ENCODE measurements around the gene STOML2.
A peak's percentile ranks its signal among the peaks of the same experiment; 100 is the strongest.

STOML2 gene, protein sequence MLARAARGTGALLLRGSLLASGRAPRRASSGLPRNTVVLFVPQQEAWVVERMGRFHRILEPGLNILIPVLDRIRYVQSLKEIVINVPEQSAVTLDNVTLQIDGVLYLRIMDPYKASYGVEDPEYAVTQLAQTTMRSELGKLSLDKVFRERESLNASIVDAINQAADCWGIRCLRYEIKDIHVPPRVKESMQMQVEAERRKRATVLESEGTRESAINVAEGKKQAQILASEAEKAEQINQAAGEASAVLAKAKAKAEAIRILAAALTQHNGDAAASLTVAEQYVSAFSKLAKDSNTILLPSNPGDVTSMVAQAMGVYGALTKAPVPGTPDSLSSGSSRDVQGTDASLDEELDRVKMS

DNA sequence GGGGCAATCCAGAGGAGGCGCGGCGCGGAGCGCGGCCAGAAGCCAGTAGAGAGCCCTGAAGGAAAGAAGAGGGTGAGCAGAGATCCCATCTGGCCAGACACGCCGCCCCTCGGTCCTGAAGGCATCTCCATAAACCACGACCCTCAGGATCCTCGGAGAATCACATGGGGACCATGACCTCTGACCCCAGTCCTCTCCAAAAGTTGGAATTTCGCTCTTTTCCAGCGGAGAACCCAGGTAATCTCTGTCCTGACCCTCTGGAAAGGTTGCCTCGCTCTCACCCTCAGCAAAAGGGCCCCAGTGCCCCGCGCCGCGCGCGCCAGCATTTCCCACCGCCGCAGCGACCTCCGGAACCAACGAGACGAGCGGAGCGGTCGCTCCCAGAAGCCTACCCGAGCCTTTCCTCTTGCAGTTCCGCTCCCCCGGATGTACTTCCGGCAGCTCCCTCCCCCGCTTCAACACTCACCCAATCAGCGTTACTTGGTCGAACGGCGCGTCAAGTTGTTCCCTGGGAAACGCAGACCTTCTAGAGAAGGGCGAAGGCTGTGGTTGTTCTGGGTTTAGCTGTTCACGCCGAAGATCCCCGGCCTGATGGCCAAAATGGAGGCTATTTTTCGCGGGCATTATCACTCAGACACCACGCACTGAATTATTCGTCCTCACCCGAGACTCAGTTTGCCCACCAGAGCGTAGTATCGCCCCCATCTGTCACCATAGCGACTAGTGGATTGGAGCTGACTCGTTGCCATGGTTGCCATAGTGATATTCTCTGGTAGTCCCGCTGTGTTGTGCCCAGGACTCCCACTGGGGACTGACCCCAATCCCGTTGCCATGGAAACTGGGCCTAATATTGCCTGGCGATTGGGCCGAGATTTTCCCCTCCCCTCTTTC lies at the start of gene STOML2:
Gene STOML2, minus strand, starts transcription at position 363 of the 891 bp plus-strand sequence. Its CDS starts 37 bp downstream, at position 326.
- H3K9me3 ChIP-seq (ENCODE audit: control insufficient read depth, insufficient read depth, low read depth, low read length) = no peaks in the 10 kb centered on the region
- H3K4me3 ChIP-seq (ENCODE audit: low read depth, low read length) = peak within 1 kb of the TSS; percentile 83
- no peaks in the 10 kb centered on the region for H3K4me1 ChIP-seq (ENCODE audit: control insufficient read depth, insufficient read depth, low read length)
- H3K27ac ChIP-seq (ENCODE audit: extremely low read depth, low read depth, low read length) = peak within 1 kb of the TSS; percentile 66
- H3K36me3 ChIP-seq (ENCODE audit: control insufficient read depth in 2 of 2, insufficient read depth in 1 of 2, low read length in 2 of 2) = peaks cover 0 to 65% of the 10 kb centered on the region in 2 experiments; a peak in 1 of 3 replicates
- POLR2A ChIA-PET = interaction anchor here (0.7 to 6.4 kb wide), 14 partner anchors 8 to 629 kb away, joined by 3 to 92 read pairs (median 4); partner anchors contain the start of genes ATOSB, CCDC107, CREB3 and FANCG
- CTCF ChIA-PET = interaction anchor here (0.8 to 2.3 kb wide), 6 partner anchors 8 to 203 kb away, joined by 4 to 7 read pairs (median 5); partner anchors contain the start of gene VCP
- TF ChIP-seq ZSCAN30 (tag by site-specific recombination; IDR thresholded peaks at IDR 0.05) (0 out of 2 replicates have a peak, but pooled peaks have one; percentile 16), ZNF76 (tag by site-specific recombination; IDR thresholded peaks at IDR 0.05; ENCODE audit: borderline replicate concordance, low read depth) (peak; percentile 88), ZNF501 (tag by site-specific recombination; IDR thresholded peaks at IDR 0.05) (peak; percentile 59; the same call in 1 of the 2 replicates), ZSCAN16 (tag by site-specific recombination; IDR thresholded peaks at IDR 0.05) (no peak), OSR2 (tag by site-specific recombination; IDR thresholded peaks at IDR 0.05) (0 out of 2 replicates have a peak, but pooled peaks have one; percentile 34), ZXDB (tag by site-specific recombination; IDR thresholded peaks at IDR 0.05) (peak; percentile 85), ZNF239 (tag by site-specific recombination; IDR thresholded peaks at IDR 0.05) (peak; percentile 80; the same call in 1 of the 2 replicates), SP2 (tag by site-specific recombination; IDR thresholded peaks at IDR 0.05) (peak; percentile 89), PRDM1 (tag by site-specific recombination; IDR thresholded peaks at IDR 0.05) (no peak), ZNF24 (tag by site-specific recombination; IDR thresholded peaks at IDR 0.05) (0 out of 2 replicates have a peak, but pooled peaks have one; percentile 34), ZNF629 (tag by site-specific recombination; IDR thresholded peaks at IDR 0.05) (peak; percentile 66), ZNF561 (tag by site-specific recombination; IDR thresholded peaks at IDR 0.05; ENCODE audit: borderline replicate concordance) (no peak), ZNF114 (tag by site-specific recombination; IDR thresholded peaks at IDR 0.05) (no peak), IKZF3 (tag by site-specific recombination; IDR thresholded peaks at IDR 0.05) (peak; percentile 35; the same call in 1 of the 2 replicates), YY2 (tag by site-specific recombination; IDR thresholded peaks at IDR 0.05) (no peak), ZNF843 (tag by site-specific recombination; IDR thresholded peaks at IDR 0.05) (peak; percentile 49; the same call in 1 of the 2 replicates), GFI1B (tag by site-specific recombination; IDR thresholded peaks at IDR 0.05) (0 out of 2 replicates have a peak, but pooled peaks have one; percentile 13), KLF9 (tag by site-specific recombination; IDR thresholded peaks at IDR 0.05; ENCODE audit: low read depth) (peak; percentile 37; the same call in 1 of the 2 replicates), ZBTB17 (tag by site-specific recombination; IDR thresholded peaks at IDR 0.05) (peak; percentile 80), ZIC2 (tag by site-specific recombination; IDR thresholded peaks at IDR 0.05) (peak; percentile 53; the same call in 1 of the 2 replicates), ZBTB21 (tag by site-specific recombination; IDR thresholded peaks at IDR 0.05) (peak; percentile 40; the same call in 1 of the 2 replicates)
- TF ChIP-seq, protein P1, sequence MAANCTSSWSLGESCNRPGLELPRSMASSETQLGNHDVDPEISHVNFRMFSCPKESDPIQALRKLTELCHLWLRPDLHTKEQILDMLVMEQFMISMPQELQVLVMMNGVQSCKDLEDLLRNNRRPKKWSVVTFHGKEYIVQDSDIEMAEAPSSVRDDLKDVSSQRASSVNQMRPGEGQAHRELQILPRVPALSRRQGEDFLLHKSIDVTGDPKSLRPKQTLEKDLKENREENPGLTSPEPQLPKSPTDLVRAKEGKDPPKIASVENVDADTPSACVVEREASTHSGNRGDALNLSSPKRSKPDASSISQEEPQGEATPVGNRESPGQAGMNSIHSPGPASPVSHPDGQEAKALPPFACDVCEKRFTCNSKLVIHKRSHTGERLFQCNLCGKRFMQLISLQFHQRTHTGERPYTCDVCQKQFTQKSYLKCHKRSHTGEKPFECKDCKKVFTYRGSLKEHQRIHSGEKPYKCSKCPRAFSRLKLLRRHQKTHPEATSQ (tag by site-specific recombination; IDR thresholded peaks at IDR 0.05) = peak; percentile 84; the same call in 1 of the 2 replicates
- TF ChIP-seq, protein P2, sequence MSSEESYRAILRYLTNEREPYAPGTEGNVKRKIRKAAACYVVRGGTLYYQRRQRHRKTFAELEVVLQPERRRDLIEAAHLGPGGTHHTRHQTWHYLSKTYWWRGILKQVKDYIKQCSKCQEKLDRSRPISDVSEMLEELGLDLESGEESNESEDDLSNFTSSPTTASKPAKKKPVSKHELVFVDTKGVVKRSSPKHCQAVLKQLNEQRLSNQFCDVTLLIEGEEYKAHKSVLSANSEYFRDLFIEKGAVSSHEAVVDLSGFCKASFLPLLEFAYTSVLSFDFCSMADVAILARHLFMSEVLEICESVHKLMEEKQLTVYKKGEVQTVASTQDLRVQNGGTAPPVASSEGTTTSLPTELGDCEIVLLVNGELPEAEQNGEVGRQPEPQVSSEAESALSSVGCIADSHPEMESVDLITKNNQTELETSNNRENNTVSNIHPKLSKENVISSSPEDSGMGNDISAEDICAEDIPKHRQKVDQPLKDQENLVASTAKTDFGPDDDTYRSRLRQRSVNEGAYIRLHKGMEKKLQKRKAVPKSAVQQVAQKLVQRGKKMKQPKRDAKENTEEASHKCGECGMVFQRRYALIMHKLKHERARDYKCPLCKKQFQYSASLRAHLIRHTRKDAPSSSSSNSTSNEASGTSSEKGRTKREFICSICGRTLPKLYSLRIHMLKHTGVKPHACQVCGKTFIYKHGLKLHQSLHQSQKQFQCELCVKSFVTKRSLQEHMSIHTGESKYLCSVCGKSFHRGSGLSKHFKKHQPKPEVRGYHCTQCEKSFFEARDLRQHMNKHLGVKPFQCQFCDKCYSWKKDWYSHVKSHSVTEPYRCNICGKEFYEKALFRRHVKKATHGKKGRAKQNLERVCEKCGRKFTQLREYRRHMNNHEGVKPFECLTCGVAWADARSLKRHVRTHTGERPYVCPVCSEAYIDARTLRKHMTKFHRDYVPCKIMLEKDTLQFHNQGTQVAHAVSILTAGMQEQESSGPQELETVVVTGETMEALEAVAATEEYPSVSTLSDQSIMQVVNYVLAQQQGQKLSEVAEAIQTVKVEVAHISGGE (tag by site-specific recombination; conservative IDR thresholded peaks at IDR 0.05; ENCODE audit: low read depth) = peak; percentile 99
- TF ChIP-seq, protein P3, sequence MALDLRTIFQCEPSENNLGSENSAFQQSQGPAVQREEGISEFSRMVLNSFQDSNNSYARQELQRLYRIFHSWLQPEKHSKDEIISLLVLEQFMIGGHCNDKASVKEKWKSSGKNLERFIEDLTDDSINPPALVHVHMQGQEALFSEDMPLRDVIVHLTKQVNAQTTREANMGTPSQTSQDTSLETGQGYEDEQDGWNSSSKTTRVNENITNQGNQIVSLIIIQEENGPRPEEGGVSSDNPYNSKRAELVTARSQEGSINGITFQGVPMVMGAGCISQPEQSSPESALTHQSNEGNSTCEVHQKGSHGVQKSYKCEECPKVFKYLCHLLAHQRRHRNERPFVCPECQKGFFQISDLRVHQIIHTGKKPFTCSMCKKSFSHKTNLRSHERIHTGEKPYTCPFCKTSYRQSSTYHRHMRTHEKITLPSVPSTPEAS (tag by site-specific recombination; IDR thresholded peaks at IDR 0.05) = no peak
- TF ChIP-seq, protein P4, sequence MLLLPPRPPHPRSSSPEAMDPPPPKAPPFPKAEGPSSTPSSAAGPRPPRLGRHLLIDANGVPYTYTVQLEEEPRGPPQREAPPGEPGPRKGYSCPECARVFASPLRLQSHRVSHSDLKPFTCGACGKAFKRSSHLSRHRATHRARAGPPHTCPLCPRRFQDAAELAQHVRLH (tag by site-specific recombination; IDR thresholded peaks at IDR 0.05) = peak; percentile 76
- TF ChIP-seq, protein P5, sequence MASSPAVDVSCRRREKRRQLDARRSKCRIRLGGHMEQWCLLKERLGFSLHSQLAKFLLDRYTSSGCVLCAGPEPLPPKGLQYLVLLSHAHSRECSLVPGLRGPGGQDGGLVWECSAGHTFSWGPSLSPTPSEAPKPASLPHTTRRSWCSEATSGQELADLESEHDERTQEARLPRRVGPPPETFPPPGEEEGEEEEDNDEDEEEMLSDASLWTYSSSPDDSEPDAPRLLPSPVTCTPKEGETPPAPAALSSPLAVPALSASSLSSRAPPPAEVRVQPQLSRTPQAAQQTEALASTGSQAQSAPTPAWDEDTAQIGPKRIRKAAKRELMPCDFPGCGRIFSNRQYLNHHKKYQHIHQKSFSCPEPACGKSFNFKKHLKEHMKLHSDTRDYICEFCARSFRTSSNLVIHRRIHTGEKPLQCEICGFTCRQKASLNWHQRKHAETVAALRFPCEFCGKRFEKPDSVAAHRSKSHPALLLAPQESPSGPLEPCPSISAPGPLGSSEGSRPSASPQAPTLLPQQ (tag by site-specific recombination; IDR thresholded peaks at IDR 0.05) = peak; percentile 71
